ENCODE measurements around the gene TLNRD1.

TLNRD1 gene

DNA sequence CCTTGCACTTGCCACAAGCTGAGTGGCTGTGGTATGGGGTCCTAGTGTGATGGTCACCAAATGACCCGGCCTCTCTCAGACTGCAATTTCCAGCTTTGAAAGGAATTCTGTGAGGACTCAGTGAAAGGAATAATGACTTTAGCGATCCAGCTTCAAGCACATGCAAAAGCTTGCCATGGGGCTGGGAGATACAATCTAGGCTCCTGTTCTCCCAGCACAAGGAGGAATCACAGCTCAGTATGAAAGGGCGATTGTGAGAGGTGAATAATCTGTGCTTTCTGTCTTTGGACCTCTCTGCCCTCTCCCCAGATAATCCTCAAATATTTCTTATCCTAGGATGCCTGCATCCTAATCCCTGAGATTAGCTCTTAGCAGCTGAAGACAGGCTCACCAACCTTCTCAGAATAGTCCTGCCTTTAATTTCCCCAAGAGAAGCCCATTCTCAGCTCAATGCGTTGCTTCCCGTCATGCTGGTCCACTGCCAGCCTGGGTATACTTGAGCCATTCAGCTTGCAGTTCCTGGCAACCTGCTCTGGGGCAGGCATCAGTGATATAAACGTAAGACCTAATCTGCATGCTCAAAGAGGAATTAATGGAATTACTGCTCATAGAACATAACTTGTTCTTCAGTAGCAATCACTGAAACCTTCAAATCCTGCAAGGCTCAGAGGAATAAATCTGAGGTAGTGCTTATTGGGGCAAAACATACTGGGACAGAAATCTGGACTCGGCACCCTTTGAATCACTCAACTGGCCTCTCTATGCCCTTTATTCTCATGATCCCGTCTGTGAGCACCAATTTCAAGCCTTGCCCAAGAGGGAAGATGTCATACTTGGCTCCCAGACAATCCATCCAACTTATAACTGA is 15.1 kb downstream of the TLNRD1 start:
- Histone ChIP-seq H3K9ac (ENCODE audit: low read length in 2 of 2) (no peak overlapping the region), H3K27me3 (ENCODE audit: control insufficient read depth in 1 of 2, insufficient read depth in 2 of 2, low read length in 2 of 2) (no peaks in the 10 kb centered on the region), H3K9me3 (ENCODE audit: control insufficient read depth in 2 of 2, low read length in 2 of 2) (no peaks in the 10 kb centered on the region), H3K27ac (ENCODE audit: low read length) (peak overlapping the region; percentile 18), H3K36me3 (ENCODE audit: control insufficient read depth in 2 of 2, insufficient read depth in 2 of 2, low read length in 2 of 2) (no peaks in the 10 kb centered on the region), H3K4me1 (ENCODE audit: control insufficient read depth, insufficient read depth, low read length) (peaks cover 11% of the 10 kb centered on the region), H3K4me3 (ENCODE audit: low read length in 2 of 2) (no peak overlapping the region)

DNA sequence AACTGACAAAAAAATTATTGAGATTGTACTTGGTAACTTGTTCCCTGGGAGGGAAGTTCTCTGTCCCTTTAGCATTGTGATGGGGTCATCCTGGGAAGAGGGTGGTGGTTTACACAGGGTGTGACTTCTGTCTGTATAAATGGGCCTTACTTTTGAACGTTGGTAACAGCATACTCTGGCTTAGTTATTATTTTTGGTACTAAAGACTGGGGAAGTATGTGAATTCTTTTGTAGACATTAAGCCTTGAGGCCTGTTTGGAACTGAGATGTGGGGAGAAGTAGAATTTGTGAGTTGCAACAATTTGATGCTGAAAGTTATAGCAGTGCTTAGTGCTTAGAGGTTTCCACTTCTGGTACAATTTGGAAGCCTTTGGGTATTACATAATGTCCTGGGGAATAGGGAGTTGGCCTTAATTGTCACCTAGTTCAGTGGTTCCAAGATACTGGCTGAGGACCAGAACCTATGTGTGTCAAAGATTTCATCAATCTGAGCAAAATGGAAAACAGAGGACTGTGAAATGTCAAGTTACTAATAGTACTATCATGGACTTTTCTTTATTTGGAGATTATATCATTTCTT is 15.9 kb downstream of the TLNRD1 start:
- H3K9me3 ChIP-seq (ENCODE audit: control insufficient read depth in 2 of 2, low read length in 2 of 2): no peaks in the 10 kb centered on the region
- H3K27me3 ChIP-seq (ENCODE audit: control insufficient read depth in 1 of 2, insufficient read depth in 2 of 2, low read length in 2 of 2): no peaks in the 10 kb centered on the region
- H3K36me3 ChIP-seq (ENCODE audit: control insufficient read depth in 2 of 2, insufficient read depth in 2 of 2, low read length in 2 of 2): no peaks in the 10 kb centered on the region
- H3K4me1 ChIP-seq (ENCODE audit: control insufficient read depth, insufficient read depth, low read length): peaks cover 11% of the 10 kb centered on the region
- H3K27ac ChIP-seq (ENCODE audit: low read length): peak overlapping the region; percentile 18
- H3K4me3 ChIP-seq (ENCODE audit: low read length in 2 of 2): no peak overlapping the region
- H3K9ac ChIP-seq (ENCODE audit: low read length in 2 of 2): no peak overlapping the region

DNA sequence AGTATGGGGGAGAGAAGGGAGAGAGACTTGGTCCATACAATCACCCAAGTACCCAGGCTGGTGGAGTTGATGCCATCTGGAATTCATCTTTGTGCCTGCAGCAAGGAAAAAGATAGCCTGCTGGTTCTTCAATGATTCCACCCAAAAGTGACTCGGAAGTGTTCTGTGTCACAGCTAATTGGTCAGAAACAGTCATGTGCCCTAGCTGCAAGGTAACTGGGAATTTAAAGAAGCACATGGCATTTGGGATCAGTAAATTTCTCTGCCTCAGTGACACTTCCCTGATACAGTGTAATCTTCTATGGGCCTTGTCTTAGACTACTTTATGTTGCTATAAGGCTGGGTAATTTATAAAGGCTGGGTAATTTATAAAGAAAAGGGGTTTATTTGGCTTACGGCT is 17.5 kb downstream of the TLNRD1 start:
- Histone ChIP-seq H3K36me3 (ENCODE audit: control insufficient read depth in 2 of 2, insufficient read depth in 2 of 2, low read length in 2 of 2) (no peaks in the 10 kb centered on the region), H3K9ac (ENCODE audit: low read length in 2 of 2) (no peak overlapping the region), H3K4me1 (ENCODE audit: control insufficient read depth, insufficient read depth, low read length) (peaks cover 11% of the 10 kb centered on the region), H3K9me3 (ENCODE audit: control insufficient read depth in 2 of 2, low read length in 2 of 2) (no peaks in the 10 kb centered on the region), H3K27me3 (ENCODE audit: control insufficient read depth in 1 of 2, insufficient read depth in 2 of 2, low read length in 2 of 2) (no peaks in the 10 kb centered on the region), H3K27ac (ENCODE audit: low read length) (no peak overlapping the region), H3K4me3 (ENCODE audit: low read length in 2 of 2) (no peak overlapping the region)

DNA sequence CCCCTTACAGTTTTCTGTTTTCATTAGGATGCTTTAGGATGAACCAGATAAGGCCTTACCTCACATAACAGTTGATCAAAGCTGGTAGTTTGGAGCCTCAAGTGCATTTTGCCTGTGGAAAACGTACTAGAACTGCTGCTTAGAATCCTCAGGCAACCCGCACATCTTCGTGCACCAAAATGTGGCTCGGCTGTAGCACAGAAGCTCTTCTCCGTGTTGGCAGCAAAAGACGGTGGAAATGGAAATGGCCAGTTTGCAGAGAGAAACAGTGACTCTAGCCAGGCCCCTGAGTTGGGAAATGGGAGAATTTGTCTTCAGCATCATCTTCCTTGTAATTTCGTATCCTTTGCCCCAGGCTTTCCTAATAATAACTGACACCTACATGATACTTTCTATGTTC is 20.6 kb downstream of the TLNRD1 start:
- H3K4me1 ChIP-seq (ENCODE audit: control insufficient read depth, insufficient read depth, low read length): peaks cover 8% of the 10 kb centered on the region
- H3K36me3 ChIP-seq (ENCODE audit: control insufficient read depth in 2 of 2, insufficient read depth in 2 of 2, low read length in 2 of 2): no peaks in the 10 kb centered on the region
- H3K9ac ChIP-seq (ENCODE audit: low read length in 2 of 2): no peak overlapping the region
- no peaks in the 10 kb centered on the region for H3K9me3 ChIP-seq (ENCODE audit: control insufficient read depth in 2 of 2, low read length in 2 of 2)
- no peak overlapping the region for H3K27ac ChIP-seq (ENCODE audit: low read length)
- no peak overlapping the region for H3K4me3 ChIP-seq (ENCODE audit: low read length in 2 of 2)
- no peaks in the 10 kb centered on the region for H3K27me3 ChIP-seq (ENCODE audit: control insufficient read depth in 1 of 2, insufficient read depth in 2 of 2, low read length in 2 of 2)

DNA sequence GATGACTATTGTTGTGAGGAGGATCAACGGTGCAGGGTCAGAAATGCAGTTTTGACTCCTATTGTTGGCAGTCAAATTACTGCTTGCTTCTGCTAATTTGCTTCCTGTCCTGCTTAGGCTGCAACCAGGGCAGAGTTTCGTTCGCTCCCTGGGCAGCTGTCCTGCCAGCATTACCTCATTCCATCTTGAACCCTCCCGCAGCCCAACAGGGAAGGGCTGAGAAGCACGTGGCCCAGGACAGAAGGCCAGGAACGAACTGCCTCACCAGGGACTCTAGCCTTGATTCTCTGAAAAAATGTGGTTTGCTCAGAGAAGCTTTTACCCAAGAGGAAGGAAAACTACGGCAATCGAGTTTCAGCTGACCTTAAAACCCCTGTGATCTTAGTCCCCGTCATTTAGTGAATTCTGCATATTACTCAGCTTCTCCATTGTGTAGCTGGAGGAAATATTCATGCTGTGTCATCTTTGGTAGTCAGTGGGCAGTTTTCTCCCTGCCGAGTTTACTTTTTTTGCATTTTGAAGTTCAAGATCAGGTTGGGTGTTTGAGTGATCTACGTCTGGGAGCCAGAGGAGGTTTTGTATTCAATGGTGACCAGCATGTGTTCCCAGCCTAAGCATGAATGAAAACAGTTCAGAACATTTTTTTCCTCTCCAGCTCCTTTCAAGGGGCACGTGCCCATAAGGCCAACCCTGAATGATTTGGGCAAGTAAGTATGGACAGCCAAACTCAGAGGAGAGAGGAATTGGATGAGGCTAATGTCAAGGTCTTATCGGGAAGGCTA is 23.0 kb downstream of the TLNRD1 start:
- Histone ChIP-seq H3K36me3 (ENCODE audit: control insufficient read depth in 2 of 2, insufficient read depth in 2 of 2, low read length in 2 of 2) (no peaks in the 10 kb centered on the region), H3K27ac (ENCODE audit: low read length) (no peak overlapping the region), H3K9ac (ENCODE audit: low read length in 2 of 2) (no peak overlapping the region), H3K9me3 (ENCODE audit: control insufficient read depth in 2 of 2, low read length in 2 of 2) (no peaks in the 10 kb centered on the region), H3K4me1 (ENCODE audit: control insufficient read depth, insufficient read depth, low read length) (peaks cover 8% of the 10 kb centered on the region), H3K27me3 (ENCODE audit: control insufficient read depth in 1 of 2, insufficient read depth in 2 of 2, low read length in 2 of 2) (no peaks in the 10 kb centered on the region), H3K4me3 (ENCODE audit: low read length in 2 of 2) (peak overlapping the region in 1 of 2 donors; percentile 8)

DNA sequence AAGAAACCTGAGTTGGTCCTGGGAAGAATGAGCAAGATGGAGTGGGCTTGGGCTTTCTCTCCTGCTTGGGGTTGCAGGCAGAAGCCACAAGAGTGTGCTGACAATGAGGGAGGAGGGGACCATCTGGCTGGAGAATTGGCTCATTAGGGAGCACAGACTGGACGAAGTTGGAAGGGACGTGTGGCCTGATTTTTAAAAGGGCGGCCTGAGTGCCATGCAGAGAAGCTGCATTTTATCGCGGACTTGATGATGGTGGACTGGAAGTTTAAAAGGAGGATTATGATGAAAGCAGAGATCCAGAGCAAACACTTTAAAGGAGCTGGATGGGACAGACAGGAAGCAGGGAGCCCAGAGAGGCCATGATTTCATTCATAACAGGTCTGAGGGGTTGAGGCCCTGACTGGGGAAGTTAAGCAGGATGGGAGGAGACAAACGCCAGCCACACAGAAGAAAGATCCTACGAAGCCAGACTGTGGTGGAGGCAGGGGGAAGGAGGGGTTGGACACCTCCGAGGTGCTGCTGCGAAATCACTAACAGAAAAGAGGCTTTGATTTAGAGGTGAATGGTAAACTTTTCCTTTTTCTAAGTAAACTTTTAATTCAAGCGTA is 23.6 kb downstream of the TLNRD1 start:
- Histone ChIP-seq H3K27me3 (ENCODE audit: control insufficient read depth in 1 of 2, insufficient read depth in 2 of 2, low read length in 2 of 2) (no peaks in the 10 kb centered on the region), H3K4me3 (ENCODE audit: low read length in 2 of 2) (no peak overlapping the region), H3K27ac (ENCODE audit: low read length) (no peak overlapping the region), H3K36me3 (ENCODE audit: control insufficient read depth in 2 of 2, insufficient read depth in 2 of 2, low read length in 2 of 2) (no peaks in the 10 kb centered on the region), H3K9ac (ENCODE audit: low read length in 2 of 2) (no peak overlapping the region), H3K9me3 (ENCODE audit: control insufficient read depth in 2 of 2, low read length in 2 of 2) (no peaks in the 10 kb centered on the region), H3K4me1 (ENCODE audit: control insufficient read depth, insufficient read depth, low read length) (peaks cover 8% of the 10 kb centered on the region)

DNA sequence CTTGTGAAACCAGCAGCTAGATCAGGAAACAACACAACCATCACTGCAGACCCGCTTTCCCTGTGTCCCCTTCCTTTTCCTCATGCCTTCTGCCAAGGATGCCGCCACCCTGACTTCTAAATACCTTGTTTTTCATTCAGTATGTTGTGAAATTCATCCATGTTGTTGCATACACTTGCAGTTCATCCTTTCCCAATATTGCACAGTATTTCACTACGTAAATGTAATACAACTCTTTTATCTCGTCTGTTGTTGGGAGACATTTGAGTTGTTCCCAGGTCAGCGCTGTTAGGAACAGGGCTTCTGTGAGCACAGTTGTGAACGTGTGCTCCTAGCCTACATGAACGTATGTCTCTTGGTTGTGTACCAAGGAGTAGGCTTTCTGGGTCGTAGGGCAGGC is 24.2 kb downstream of the TLNRD1 start:
- no peaks in the 10 kb centered on the region for H3K9me3 ChIP-seq (ENCODE audit: control insufficient read depth in 2 of 2, low read length in 2 of 2)
- no peaks in the 10 kb centered on the region for H3K27me3 ChIP-seq (ENCODE audit: control insufficient read depth in 1 of 2, insufficient read depth in 2 of 2, low read length in 2 of 2)
- no peak overlapping the region for H3K9ac ChIP-seq (ENCODE audit: low read length in 2 of 2)
- no peak overlapping the region for H3K27ac ChIP-seq (ENCODE audit: low read length)
- peaks cover 8% of the 10 kb centered on the region for H3K4me1 ChIP-seq (ENCODE audit: control insufficient read depth, insufficient read depth, low read length)
- H3K36me3 ChIP-seq (ENCODE audit: control insufficient read depth in 2 of 2, insufficient read depth in 2 of 2, low read length in 2 of 2): no peaks in the 10 kb centered on the region
- H3K4me3 ChIP-seq (ENCODE audit: low read length in 2 of 2): no peak overlapping the region

DNA sequence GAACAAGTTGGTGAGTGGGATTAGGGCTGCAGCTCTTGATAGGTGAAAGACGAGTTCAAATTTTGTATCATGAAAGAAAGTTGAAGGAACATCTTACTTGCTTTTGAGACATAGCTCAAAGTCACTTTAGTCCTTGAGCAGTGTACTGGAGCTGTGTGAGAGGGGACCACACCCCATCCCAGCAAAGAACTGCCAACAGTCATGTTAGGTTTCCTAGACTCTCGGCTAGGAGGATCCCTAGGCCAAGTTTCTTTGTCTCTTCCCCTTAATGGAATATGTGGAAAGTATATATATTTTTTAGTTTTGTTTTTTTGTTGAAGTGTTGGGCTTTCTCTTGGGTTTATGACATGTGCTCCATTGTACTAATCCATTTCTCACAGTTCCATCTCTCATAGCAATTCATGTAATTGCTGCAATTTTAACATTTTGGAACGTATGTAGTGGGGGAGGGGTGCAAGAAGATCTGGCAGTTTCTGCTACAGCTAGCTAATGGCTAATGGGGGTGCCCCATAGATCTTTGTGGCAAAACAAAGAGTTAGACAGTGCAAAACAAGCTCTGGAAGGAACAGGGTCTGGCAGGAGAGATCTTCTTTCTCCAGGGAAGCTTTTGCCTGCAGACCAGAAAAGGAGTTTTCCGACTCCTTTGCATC is 25.1 kb downstream of the TLNRD1 start:
- H3K36me3 ChIP-seq (ENCODE audit: control insufficient read depth in 2 of 2, insufficient read depth in 2 of 2, low read length in 2 of 2): no peaks in the 10 kb centered on the region
- H3K27ac ChIP-seq (ENCODE audit: low read length): no peak overlapping the region
- no peak overlapping the region for H3K9ac ChIP-seq (ENCODE audit: low read length in 2 of 2)
- H3K9me3 ChIP-seq (ENCODE audit: control insufficient read depth in 2 of 2, low read length in 2 of 2): no peaks in the 10 kb centered on the region
- no peak overlapping the region for H3K4me3 ChIP-seq (ENCODE audit: low read length in 2 of 2)
- H3K27me3 ChIP-seq (ENCODE audit: control insufficient read depth in 1 of 2, insufficient read depth in 2 of 2, low read length in 2 of 2): no peaks in the 10 kb centered on the region
- peaks cover 8% of the 10 kb centered on the region for H3K4me1 ChIP-seq (ENCODE audit: control insufficient read depth, insufficient read depth, low read length)

DNA sequence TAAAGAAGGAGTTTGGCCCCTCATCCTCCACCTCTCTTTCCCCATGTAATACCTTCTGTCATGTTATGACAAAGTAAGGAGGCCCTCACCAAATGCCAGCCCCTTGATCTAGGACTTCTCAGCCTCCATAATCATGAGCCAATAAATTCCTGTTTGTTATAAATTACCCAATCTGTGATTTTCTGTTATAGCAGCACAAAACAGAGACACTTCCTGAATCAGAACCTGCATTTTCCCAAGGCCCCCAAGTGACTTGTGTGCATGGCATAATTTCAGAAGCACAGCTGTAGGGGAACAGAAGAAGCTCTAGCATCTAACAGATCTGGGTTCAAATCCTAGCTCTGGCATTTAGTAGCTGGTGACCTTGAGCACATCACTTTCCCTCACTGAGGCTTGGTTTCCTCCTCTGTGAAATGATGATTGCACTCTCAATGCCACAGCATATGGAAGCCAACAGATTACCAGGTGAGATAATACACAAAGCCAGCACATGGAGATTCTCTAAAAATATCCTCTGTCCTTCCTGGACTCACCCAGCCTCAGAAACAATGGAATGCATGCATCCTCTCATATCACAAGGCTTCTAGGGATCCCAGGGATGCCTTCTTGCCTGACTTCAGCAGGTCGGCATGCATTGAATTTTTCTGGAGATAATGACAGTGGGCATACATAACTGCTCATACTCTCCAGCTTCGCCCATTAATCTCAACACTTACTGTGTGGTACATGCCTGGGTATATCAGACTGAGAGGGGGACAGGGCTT is 26.3 kb downstream of the TLNRD1 start:
- Histone ChIP-seq H3K27me3 (ENCODE audit: control insufficient read depth in 1 of 2, insufficient read depth in 2 of 2, low read length in 2 of 2) (no peaks in the 10 kb centered on the region), H3K27ac (ENCODE audit: low read length) (no peak overlapping the region), H3K36me3 (ENCODE audit: control insufficient read depth in 2 of 2, insufficient read depth in 2 of 2, low read length in 2 of 2) (no peaks in the 10 kb centered on the region), H3K4me1 (ENCODE audit: control insufficient read depth, insufficient read depth, low read length) (peaks cover 8% of the 10 kb centered on the region), H3K9ac (ENCODE audit: low read length in 2 of 2) (no peak overlapping the region), H3K4me3 (ENCODE audit: low read length in 2 of 2) (no peak overlapping the region), H3K9me3 (ENCODE audit: control insufficient read depth in 2 of 2, low read length in 2 of 2) (no peaks in the 10 kb centered on the region)
